Activated B cell treated with CpG ODN at 0.5 μM for 24 hours (primary cell): Measurements from ENCODE around the gene ADNP2. TPM values are rescaled to one million over a fixed set of nuclear protein-coding genes. Genes with fewer than 3 reads are reported as not detected.

Experiments
- ATAC-seq: fragments of 200-7000 bp; cut with Tn5 transposase; one replicate; pipeline ENCODE4 v1.10.0; 2021; ENCODE audit warnings: low read depth, mild to moderate bottlenecking, moderate library complexity
- CTCF ChIA-PET: fragments of 350-600 bp; sonication (Branson Sonifier 250); formaldehyde crosslinking; loops from one replicate; lab custom pipeline; 2021; ENCODE audit warnings: antibody characterized with exemption; lab: Charles Lee
- POLR2A ChIA-PET: fragments of 350-600 bp; sonication (Branson Sonifier 250); formaldehyde crosslinking; loops from one replicate; lab custom pipeline; 2021; ENCODE audit warnings: antibody characterized with exemption; lab: Charles Lee
- DNase-seq: peaks from one replicate; pipeline ENCODE4 v3.0.0; 2022
- H3K27ac Mint-ChIP-seq: one replicate; pipeline ENCODE4 v1.8.0; 2020; ENCODE audit warnings: mixed read lengths
- H3K27me3 Mint-ChIP-seq: one replicate; pipeline ENCODE4 v1.8.0; 2021; ENCODE audit warnings: mixed read lengths
- H3K36me3 Mint-ChIP-seq: one replicate; pipeline ENCODE4 v1.8.0; 2021; ENCODE audit warnings: low read depth, mixed read lengths
- H3K4me1 Mint-ChIP-seq: one replicate; pipeline ENCODE4 v1.8.0; 2021; ENCODE audit warnings: mixed read lengths
- H3K4me3 Mint-ChIP-seq: one replicate; pipeline ENCODE4 v1.8.0; 2020; ENCODE audit warnings: mild to moderate bottlenecking, mixed read lengths
- H3K9me3 Mint-ChIP-seq: one replicate; pipeline ENCODE4 v1.8.0; 2020; ENCODE audit warnings: mixed read lengths
- intact Hi-C: fragments of 100-400 bp; cut with micrococcal nuclease; formaldehyde crosslinking; loops from one replicate; pipeline ENCODE4 v1.15.1; 2024
- total RNA-seq: library from RNA; stranded (reverse); gene quantifications from 2 replicates; pipeline ENCODE4 v1.2.3, GENCODE V29; 2022
- TF ChIP-seq, protein P1 (sequence below): fragments of 200-600 bp; IDR thresholded peaks from one replicate; pipeline ENCODE4 v1.8.0; 2022; ENCODE audit warnings: antibody characterized with exemption, mild to moderate bottlenecking

The ADNP2 gene
- total RNA-seq, 1 donor from 2014 or later, result 19.7 TPM

DNA sequence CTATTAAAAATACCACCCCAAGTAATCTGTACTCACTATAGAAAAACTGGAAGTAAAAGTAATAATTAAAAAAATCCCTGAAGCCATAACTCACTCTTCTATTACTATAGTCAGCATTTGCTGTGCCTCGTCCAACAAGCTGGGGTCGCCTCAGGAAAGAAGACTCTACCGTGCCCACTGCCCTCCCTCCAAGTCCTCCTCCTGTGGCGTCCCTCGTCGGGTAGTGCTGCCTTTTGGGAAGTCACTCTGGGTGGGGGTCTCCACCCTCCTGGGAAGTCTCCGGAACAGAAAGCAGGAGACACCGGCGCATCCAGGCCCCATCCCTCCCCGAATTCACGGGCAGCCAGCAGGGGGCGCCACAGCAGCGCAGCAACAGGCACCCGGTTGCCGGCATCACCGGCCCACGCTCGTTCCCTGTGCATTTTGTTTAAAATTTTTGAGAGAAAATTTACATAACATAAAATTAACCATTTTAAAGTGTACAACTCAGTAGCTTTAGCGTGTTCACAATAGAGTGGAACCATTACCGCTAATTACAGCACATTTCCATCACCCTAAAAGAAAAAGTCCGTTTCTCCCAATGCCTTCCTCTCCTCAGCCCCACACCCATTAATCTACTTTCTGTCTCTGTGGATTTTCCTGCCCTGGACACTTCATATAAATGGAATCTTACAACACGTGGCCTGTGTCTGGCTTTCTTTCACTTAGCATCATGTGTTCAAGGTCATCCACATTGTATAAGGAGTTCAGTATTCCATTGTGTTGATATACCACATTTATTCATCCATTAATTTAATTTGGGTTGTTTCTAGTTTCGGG, 62.2 kb downstream of the ADNP2 start:
- H3K27me3 Mint-ChIP-seq, result peaks cover 41% of the 10 kb centered on the region
- peaks cover 2% of the 10 kb centered on the region for H3K4me1 Mint-ChIP-seq
- H3K36me3 Mint-ChIP-seq, result no peaks in the 10 kb centered on the region
- ChIA-PET POLR2A (no interaction called here), CTCF (interaction anchor here (0.6 to 1.2 kb wide), 2 partner anchors 13 to 570 kb away, joined by 4 to 6 read pairs; no protein-coding TSS in a partner anchor)
- TF ChIP-seq, protein P1, sequence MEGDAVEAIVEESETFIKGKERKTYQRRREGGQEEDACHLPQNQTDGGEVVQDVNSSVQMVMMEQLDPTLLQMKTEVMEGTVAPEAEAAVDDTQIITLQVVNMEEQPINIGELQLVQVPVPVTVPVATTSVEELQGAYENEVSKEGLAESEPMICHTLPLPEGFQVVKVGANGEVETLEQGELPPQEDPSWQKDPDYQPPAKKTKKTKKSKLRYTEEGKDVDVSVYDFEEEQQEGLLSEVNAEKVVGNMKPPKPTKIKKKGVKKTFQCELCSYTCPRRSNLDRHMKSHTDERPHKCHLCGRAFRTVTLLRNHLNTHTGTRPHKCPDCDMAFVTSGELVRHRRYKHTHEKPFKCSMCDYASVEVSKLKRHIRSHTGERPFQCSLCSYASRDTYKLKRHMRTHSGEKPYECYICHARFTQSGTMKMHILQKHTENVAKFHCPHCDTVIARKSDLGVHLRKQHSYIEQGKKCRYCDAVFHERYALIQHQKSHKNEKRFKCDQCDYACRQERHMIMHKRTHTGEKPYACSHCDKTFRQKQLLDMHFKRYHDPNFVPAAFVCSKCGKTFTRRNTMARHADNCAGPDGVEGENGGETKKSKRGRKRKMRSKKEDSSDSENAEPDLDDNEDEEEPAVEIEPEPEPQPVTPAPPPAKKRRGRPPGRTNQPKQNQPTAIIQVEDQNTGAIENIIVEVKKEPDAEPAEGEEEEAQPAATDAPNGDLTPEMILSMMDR, result no peak
- intact Hi-C loops, result no loop called here
- DNase-seq (no peak), ATAC-seq (no peak)
- no peaks in the 10 kb centered on the region for H3K9me3 Mint-ChIP-seq
- H3K27ac Mint-ChIP-seq, result no peak overlapping the region
- no peak overlapping the region for H3K4me3 Mint-ChIP-seq

DNA sequence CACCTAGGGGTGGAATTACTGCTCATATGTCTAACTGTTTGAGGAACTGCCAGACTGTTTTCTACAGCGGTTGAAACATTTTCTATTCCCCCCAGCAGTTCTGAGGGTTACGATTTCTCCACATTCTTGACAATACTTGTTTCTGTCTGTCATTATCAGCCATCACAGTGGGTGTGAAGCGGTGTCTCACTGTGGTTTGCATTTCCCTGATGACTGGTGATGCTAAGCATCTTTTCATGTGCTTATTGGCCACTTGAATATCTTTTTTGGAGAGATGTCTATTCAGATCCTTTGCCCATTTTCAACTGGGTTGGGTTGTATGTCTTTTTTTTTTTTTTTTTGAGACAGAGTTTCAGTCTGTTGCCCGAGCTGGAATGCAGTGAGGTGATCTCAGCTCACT, 63.0 kb downstream of the ADNP2 start:
- no peak overlapping the region for H3K4me3 Mint-ChIP-seq
- H3K9me3 Mint-ChIP-seq, result no peaks in the 10 kb centered on the region
- ChIA-PET CTCF (no interaction called here), POLR2A (no interaction called here)
- intact Hi-C loops, result no loop called here
- TF ChIP-seq, protein P1, result no peak
- ATAC-seq, result no peak
- H3K27ac Mint-ChIP-seq, result no peak overlapping the region
- no peaks in the 10 kb centered on the region for H3K36me3 Mint-ChIP-seq
- peaks cover 2% of the 10 kb centered on the region for H3K4me1 Mint-ChIP-seq
- no peak for DNase-seq
- peaks cover 42% of the 10 kb centered on the region for H3K27me3 Mint-ChIP-seq

DNA sequence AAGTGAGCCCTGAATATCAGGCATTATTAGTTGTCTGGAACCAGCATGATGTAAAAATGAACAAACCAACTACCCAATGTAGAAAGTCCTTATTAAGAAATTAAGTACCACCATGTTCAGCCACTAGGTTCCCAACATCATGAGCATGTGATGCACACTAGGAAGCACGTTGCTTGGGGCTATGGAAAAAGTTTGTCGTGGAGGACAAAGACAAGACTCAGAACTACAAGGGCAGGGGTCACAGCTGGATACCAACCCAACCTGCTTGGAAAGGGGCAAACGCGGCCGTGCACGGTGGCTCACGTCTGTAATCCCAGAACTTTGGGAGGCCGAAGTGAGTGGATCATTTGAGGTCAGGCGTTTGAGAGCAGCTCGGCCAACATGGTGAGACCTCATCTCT, 64.0 kb downstream of the ADNP2 start:
- POLR2A ChIA-PET, result no interaction called here
- H3K9me3 Mint-ChIP-seq, result no peaks in the 10 kb centered on the region

DNA sequence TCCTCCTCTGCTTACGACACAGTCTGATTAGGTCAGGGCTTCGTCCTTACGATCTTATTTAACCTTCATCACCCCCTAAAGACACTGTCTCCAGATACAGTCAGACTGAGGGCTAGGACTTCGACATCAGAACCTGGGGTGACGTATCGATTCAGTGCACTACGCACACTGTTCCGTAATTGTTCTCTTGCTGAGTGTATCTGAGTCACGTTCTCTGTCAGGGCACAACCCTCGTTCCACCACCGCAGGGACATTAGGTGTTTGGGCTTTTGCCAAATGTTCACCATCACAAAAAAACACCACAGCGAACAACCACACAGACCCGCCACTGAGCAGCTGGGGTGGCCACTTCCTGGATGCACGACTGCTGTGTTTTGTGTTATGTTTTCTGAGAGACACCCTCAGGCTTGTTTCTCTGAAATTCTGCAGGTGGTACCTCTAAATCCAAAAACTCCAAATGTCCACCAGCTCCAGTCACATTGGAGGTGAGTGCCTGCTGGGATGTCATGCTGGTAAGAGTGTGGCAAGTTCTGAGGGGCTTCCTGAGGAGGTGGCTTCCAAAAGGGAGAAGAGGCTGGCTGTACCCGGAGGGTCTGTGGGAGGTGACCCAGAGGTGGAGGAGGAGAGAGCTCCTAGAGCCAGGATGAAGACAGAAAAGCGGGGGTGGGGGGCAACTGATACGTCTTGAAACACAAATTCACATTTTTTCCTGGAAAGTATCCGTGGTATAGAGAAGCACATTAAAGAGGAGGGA, 66.6 kb downstream of the ADNP2 start:
- DNase-seq, result no peak
- H3K4me3 Mint-ChIP-seq, result no peak overlapping the region

More for the DNA sequence above, 64.0 kb downstream of the ADNP2 start:
- Mint-ChIP-seq H3K36me3 (no peaks in the 10 kb centered on the region), H3K27me3 (peaks cover 40% of the 10 kb centered on the region), H3K4me1 (peaks cover 2% of the 10 kb centered on the region), H3K27ac (no peak overlapping the region), H3K4me3 (no peak overlapping the region)
- intact Hi-C loops, result no loop called here
- TF ChIP-seq, protein P1, result no peak
- ATAC-seq (no peak), DNase-seq (no peak)
- CTCF ChIA-PET, result no interaction called here

More for the DNA sequence above, 66.6 kb downstream of the ADNP2 start:
- POLR2A ChIA-PET, result no interaction called here
- TF ChIP-seq, protein P1, result no peak
- no peak overlapping the region for H3K27ac Mint-ChIP-seq
- H3K9me3 Mint-ChIP-seq, result no peaks in the 10 kb centered on the region
- peaks cover 2% of the 10 kb centered on the region for H3K4me1 Mint-ChIP-seq
- H3K27me3 Mint-ChIP-seq, result peaks cover 42% of the 10 kb centered on the region
- no peaks in the 10 kb centered on the region for H3K36me3 Mint-ChIP-seq
- intact Hi-C loops, result no loop called here
- CTCF ChIA-PET, result no interaction called here
- no peak for ATAC-seq
